Activated CD4-positive, alpha-beta T cell treated with anti-CD3 and anti-CD28 coated beads, Interleukin-2, Interleukin-6, amounts not matched to agents 100 ng/mL and 50 ng/mL, durations not matched to agents 16 hours and 8 hours (primary cell): ENCODE data around the gene DMRT2.

ENCODE experiments used
- DNase-seq: peaks from one replicate; pipeline ENCODE4 v3.0.0-alpha.2; 2020

The DMRT2 gene

GRCh38 chr9:1048231-1048619 is 1.9 kb upstream of the DMRT2 start:
- DNase-seq = no peak

GRCh38 chr9:1048811-1049210 is 1.3 kb upstream of the DMRT2 start:
- DNase-seq = no peak

GRCh38 chr9:1049641-1050040 is 516 bp upstream of the DMRT2 start:
- DNase-seq = no peak

- no peak for DNase-seq
Observed at GRCh38 chr9:1051210-1051583, 1.0 kb downstream of the DMRT2 start.

- peak; percentile 65 for DNase-seq
Observed at GRCh38 chr9:1051584-1052275, 1.6 kb downstream of the DMRT2 start.

- DNase-seq = no peak
Observed at GRCh38 chr9:1052365-1053281, 2.5 kb downstream of the DMRT2 start.

GRCh38 chr9:1053282-1053621 is 3.1 kb downstream of the DMRT2 start:
- DNase-seq = no peak

GRCh38 chr9:1053986-1054425 is 3.8 kb downstream of the DMRT2 start:
- no peak for DNase-seq

- no peak for DNase-seq
Observed at GRCh38 chr9:1055166-1055565, 5.0 kb downstream of the DMRT2 start.

GRCh38 chr9:1057910-1058309 is 7.8 kb downstream of the DMRT2 start:
- DNase-seq = no peak

GRCh38 chr9:1058826-1059487 is 8.8 kb downstream of the DMRT2 start:
- DNase-seq = no peak

GRCh38 chr9:1065130-1065529 is 15.0 kb downstream of the DMRT2 start:
- no peak for DNase-seq

GRCh38 chr9:1070692-1071091 is 20.5 kb downstream of the DMRT2 start:
- DNase-seq = no peak

GRCh38 chr9:1071730-1072129 is 21.6 kb downstream of the DMRT2 start:
- no peak for DNase-seq

- DNase-seq = no peak
Observed at GRCh38 chr9:1073497-1073896, 23.3 kb downstream of the DMRT2 start.

GRCh38 chr9:1077616-1078015 is 27.5 kb downstream of the DMRT2 start:
- DNase-seq = no peak

- DNase-seq = no peak
Observed at GRCh38 chr9:1083325-1083913, 33.3 kb downstream of the DMRT2 start.

GRCh38 chr9:1085086-1085485 is 34.9 kb downstream of the DMRT2 start:
- no peak for DNase-seq

GRCh38 chr9:1086517-1086916 is 36.4 kb downstream of the DMRT2 start:
- DNase-seq = no peak

GRCh38 chr9:1087120-1087881 is 37.1 kb downstream of the DMRT2 start:
- no peak for DNase-seq

- no peak for DNase-seq
Observed at GRCh38 chr9:1094749-1095148, 44.6 kb downstream of the DMRT2 start.

GRCh38 chr9:1096155-1096964 is 46.2 kb downstream of the DMRT2 start:
- no peak for DNase-seq
